Stimulated activated naive CD8-positive, alpha-beta T cell treated with anti-CD3 and anti-CD28 coated beads, Interleukin-15, Interleukin-2, amounts not matched to agents 100 ng/mL and 50 ng/mL, for 24 hours (primary cell): ENCODE measurements around the gene TP73.
A peak's percentile ranks its signal among the peaks of the same experiment; 100 is the strongest.

Experiments used
- H3K27ac Mint-ChIP-seq: one replicate; pipeline ENCODE4 v1.8.0; 2021; ENCODE audit warnings: mild to moderate bottlenecking, mixed read lengths
- H3K27me3 Mint-ChIP-seq: one replicate; pipeline ENCODE4 v1.8.0; 2021; ENCODE audit warnings: mixed read lengths
- H3K36me3 Mint-ChIP-seq: one replicate; pipeline ENCODE4 v1.8.0; 2021; ENCODE audit warnings: low read depth, mixed read lengths
- H3K4me1 Mint-ChIP-seq: one replicate; pipeline ENCODE4 v1.8.0; 2021; ENCODE audit warnings: low read depth, mixed read lengths
- H3K4me3 Mint-ChIP-seq: one replicate; pipeline ENCODE4 v1.8.0; 2021; ENCODE audit warnings: mild to moderate bottlenecking, mixed read lengths
- H3K9me3 Mint-ChIP-seq: one replicate; pipeline ENCODE4 v1.8.0; 2021; ENCODE audit warnings: mixed read lengths

Gene TP73

GRCh38 chr1:3668585-3669300, 16.4 kb downstream of the TP73 start:
- Mint-ChIP-seq H3K36me3 (no peaks in the 10 kb centered on the region), H3K9me3 (no peaks in the 10 kb centered on the region), H3K27ac (no peak overlapping the region), H3K4me1 (peaks cover 10% of the 10 kb centered on the region), H3K4me3 (no peak overlapping the region), H3K27me3 (no peaks in the 10 kb centered on the region)

- Mint-ChIP-seq H3K4me3 (no peak overlapping the region), H3K4me1 (peaks cover 10% of the 10 kb centered on the region), H3K9me3 (no peaks in the 10 kb centered on the region), H3K36me3 (no peaks in the 10 kb centered on the region), H3K27ac (no peak overlapping the region), H3K27me3 (no peaks in the 10 kb centered on the region)
These were observed 17.1 kb downstream of the TP73 start for GRCh38 chr1:3669421-3669821.

- Mint-ChIP-seq H3K4me3 (no peak overlapping the region), H3K36me3 (no peaks in the 10 kb centered on the region), H3K27ac (no peak overlapping the region), H3K9me3 (no peaks in the 10 kb centered on the region), H3K27me3 (no peaks in the 10 kb centered on the region), H3K4me1 (peaks cover 10% of the 10 kb centered on the region)
These were observed 17.7 kb downstream of the TP73 start for GRCh38 chr1:3669971-3670431.

DNA sequence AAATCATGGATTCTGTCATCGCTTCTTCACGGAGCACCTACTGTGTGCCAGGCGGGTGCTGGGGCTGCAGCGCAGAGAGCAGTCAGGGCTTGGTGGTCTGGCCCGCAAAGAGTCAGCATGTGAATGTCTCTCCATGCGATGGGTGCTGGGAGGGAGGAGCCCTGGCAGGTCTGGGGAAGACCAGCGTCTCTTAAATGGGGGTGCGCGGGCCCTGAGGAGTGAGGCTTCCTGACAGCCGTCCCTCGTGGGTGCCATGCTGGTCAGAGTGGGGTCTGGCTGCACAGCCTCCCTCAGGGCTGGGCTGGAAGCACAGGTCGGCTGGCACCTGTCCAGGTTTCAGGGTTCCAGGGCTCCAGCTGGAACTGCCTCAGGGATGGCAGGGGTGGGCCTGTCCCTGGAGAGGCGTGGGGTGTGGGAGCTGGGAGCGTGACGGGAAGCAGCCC, 18.5 kb downstream of the TP73 start:
- H3K27me3 Mint-ChIP-seq, result no peaks in the 10 kb centered on the region
- H3K9me3 Mint-ChIP-seq, result no peaks in the 10 kb centered on the region
- H3K4me1 Mint-ChIP-seq, result peaks cover 10% of the 10 kb centered on the region
- H3K36me3 Mint-ChIP-seq, result no peaks in the 10 kb centered on the region
- no peak overlapping the region for H3K27ac Mint-ChIP-seq
- H3K4me3 Mint-ChIP-seq, result no peak overlapping the region

DNA sequence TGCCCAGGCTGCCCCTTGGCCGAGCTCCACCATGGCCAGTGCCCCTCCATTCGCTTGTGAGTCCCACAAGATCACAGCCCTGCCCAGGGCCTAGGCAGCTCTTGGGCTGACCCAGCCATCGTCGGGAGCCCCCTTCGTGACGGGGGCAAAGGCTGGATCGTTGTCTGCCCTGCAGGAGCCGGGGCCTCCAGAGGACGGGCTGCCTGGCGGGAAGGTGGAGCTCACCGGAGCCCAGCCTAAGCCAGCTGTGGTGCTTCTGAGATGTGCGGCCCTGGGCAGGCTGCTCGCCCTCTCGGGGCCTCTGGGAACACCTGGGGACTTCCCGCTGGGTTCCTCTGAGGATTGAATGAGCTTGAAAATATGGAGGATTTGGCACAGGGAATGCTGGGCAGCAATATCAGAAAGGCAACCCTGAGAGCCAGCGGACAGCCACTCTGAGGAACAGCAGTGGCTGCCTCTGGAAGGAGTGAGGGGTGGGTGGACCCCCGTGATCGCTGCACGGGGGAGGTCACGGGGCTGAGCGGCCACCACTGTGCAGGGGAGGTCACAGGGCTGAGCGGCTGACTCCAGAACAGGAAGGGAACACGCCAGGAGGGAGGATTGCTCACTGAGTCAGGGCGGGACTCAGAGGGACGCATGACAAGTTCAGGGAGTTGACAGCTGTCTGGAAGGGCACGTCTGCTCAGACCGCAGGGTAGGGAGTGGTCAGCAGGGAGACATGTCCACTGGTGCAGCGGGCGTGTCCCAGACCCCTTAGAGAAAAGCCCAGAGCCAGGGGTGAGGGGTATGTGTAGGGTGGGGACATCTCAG, 19.3 kb downstream of the TP73 start:
- Mint-ChIP-seq H3K9me3 (no peaks in the 10 kb centered on the region), H3K4me1 (peaks cover 10% of the 10 kb centered on the region), H3K27me3 (no peaks in the 10 kb centered on the region), H3K27ac (no peak overlapping the region), H3K36me3 (no peaks in the 10 kb centered on the region), H3K4me3 (no peak overlapping the region)

- Mint-ChIP-seq H3K4me3 (no peak overlapping the region), H3K27me3 (no peaks in the 10 kb centered on the region), H3K9me3 (no peaks in the 10 kb centered on the region), H3K4me1 (peaks cover 14% of the 10 kb centered on the region), H3K36me3 (no peaks in the 10 kb centered on the region), H3K27ac (no peak overlapping the region)
These were observed 20.1 kb downstream of the TP73 start for GRCh38 chr1:3672231-3672970.

DNA sequence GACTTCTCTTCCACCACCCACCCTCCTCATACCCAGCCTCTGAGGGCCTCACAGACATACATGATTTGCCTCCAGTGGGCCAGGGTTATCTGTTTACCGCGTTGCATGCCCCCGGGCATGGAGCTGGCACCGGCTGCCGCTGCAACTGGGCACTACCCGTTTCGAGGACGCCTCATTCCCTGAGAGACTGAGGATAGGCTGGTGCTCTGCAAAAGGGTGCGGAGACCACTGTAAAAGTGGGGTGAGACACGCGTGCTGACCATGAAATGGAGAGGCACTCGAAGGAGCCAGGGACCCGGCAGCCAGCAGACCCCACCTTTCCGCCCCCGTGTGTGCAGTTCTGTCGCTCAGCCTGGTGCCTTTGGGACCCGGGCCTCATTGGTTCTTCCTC, 20.6 kb downstream of the TP73 start:
- H3K9me3 Mint-ChIP-seq, result no peaks in the 10 kb centered on the region
- no peak overlapping the region for H3K27ac Mint-ChIP-seq
- peaks cover 20% of the 10 kb centered on the region for H3K4me1 Mint-ChIP-seq
- no peaks in the 10 kb centered on the region for H3K27me3 Mint-ChIP-seq
- H3K36me3 Mint-ChIP-seq, result no peaks in the 10 kb centered on the region
- H3K4me3 Mint-ChIP-seq, result no peak overlapping the region

- Mint-ChIP-seq H3K36me3 (no peaks in the 10 kb centered on the region), H3K4me3 (no peak overlapping the region), H3K9me3 (no peaks in the 10 kb centered on the region), H3K27ac (peak overlapping the region; percentile 22), H3K27me3 (no peaks in the 10 kb centered on the region), H3K4me1 (peaks cover 22% of the 10 kb centered on the region)
These were observed 21.2 kb downstream of the TP73 start for GRCh38 chr1:3673381-3674099.

DNA sequence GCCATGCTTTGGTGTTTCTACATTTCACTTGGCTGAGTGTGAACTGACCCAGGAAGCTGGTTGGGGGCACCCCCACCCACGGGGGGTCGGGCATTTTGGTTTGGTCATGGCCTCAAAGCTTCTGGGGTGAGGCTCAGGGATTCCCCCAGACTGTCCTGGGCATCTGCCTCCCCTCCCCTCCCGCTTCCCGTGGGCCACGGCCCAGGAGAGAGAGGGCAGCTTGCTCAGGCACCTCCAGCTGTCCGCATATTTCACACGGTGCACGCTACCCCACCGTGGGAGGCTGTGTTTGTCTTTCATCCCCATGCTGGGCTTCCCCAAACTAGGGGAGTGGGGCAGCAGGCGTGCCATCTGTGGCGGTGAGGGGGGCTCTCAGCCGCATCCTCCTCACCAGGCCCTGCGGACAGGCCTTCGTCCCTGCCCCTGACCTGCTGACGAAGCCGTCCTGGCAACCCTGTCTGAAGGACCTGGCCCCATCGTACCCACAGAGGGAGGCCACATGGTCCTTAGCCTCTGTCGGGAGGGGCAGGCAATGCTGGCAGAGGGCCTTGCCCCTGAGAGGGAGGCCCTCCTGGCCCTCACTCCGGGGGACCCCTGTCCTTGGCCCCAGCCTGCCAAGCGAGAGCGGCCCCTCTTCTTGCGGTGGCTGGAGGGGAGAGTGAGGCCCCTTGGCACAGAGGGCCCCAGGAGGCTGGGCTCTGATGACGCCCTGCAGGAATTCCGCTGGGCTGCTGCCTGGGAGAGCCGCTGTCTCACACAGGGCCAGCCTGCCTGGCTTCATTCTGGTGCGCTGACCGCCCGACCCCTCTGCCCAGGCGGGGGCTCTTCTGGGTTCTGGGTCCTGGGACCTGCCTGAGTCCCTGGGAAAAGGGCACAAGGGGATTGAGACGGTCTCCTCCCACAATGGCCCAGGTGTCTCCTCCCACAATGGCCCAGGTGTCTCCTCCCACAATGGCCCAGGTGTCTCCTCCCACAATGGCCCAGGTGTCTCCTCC, 22.1 kb downstream of the TP73 start:
- peaks cover 4% of the 10 kb centered on the region for H3K27me3 Mint-ChIP-seq
- no peak overlapping the region for H3K4me3 Mint-ChIP-seq
- H3K4me1 Mint-ChIP-seq, result peaks cover 25% of the 10 kb centered on the region
- no peak overlapping the region for H3K27ac Mint-ChIP-seq
- no peaks in the 10 kb centered on the region for H3K36me3 Mint-ChIP-seq
- H3K9me3 Mint-ChIP-seq, result no peaks in the 10 kb centered on the region

GRCh38 chr1:3675436-3675835, 23.1 kb downstream of the TP73 start:
- no peaks in the 10 kb centered on the region for H3K9me3 Mint-ChIP-seq
- H3K4me1 Mint-ChIP-seq, result peaks cover 32% of the 10 kb centered on the region
- H3K36me3 Mint-ChIP-seq, result no peaks in the 10 kb centered on the region
- H3K4me3 Mint-ChIP-seq, result no peak overlapping the region
- H3K27ac Mint-ChIP-seq, result no peak overlapping the region
- H3K27me3 Mint-ChIP-seq, result peaks cover 11% of the 10 kb centered on the region

GRCh38 chr1:3676581-3677470, 24.5 kb downstream of the TP73 start:
- peaks cover 32% of the 10 kb centered on the region for H3K4me1 Mint-ChIP-seq
- H3K36me3 Mint-ChIP-seq, result no peaks in the 10 kb centered on the region
- H3K9me3 Mint-ChIP-seq, result no peaks in the 10 kb centered on the region
- no peak overlapping the region for H3K4me3 Mint-ChIP-seq
- peaks cover 11% of the 10 kb centered on the region for H3K27me3 Mint-ChIP-seq
- H3K27ac Mint-ChIP-seq, result no peak overlapping the region

GRCh38 chr1:3677484-3677883, 25.2 kb downstream of the TP73 start:
- peaks cover 32% of the 10 kb centered on the region for H3K4me1 Mint-ChIP-seq
- H3K27me3 Mint-ChIP-seq, result peaks cover 11% of the 10 kb centered on the region
- H3K36me3 Mint-ChIP-seq, result no peaks in the 10 kb centered on the region
- H3K27ac Mint-ChIP-seq, result no peak overlapping the region
- H3K9me3 Mint-ChIP-seq, result no peaks in the 10 kb centered on the region
- no peak overlapping the region for H3K4me3 Mint-ChIP-seq
